ENCODE data around the gene CSRNP3.

The CSRNP3 gene

GRCh38 chr2:165472922-165473321 lies 3.4 kb downstream of the CSRNP3 start:
- DNase-seq = no peak

GRCh38 chr2:165474619-165475276 lies 5.2 kb downstream of the CSRNP3 start:
- DNase-seq = no peak

- DNase-seq = no peak
Measured at GRCh38 chr2:165475277-165476004, 5.9 kb downstream of the CSRNP3 start.

- no peak for DNase-seq
Measured at GRCh38 chr2:165479856-165480255, 10.4 kb downstream of the CSRNP3 start.

- no peak for DNase-seq
Measured at GRCh38 chr2:165494573-165494972, 25.1 kb downstream of the CSRNP3 start.

- no peak for DNase-seq
Measured at GRCh38 chr2:165497659-165498317, 28.3 kb downstream of the CSRNP3 start.

GRCh38 chr2:165499131-165499530 lies 29.6 kb downstream of the CSRNP3 start:
- DNase-seq = no peak

GRCh38 chr2:165500001-165500400 lies 30.5 kb downstream of the CSRNP3 start:
- no peak for DNase-seq

- no peak for DNase-seq
Measured at GRCh38 chr2:165500816-165501215, 31.3 kb downstream of the CSRNP3 start.

GRCh38 chr2:165505514-165505913 lies 36.0 kb downstream of the CSRNP3 start:
- no peak for DNase-seq

- DNase-seq = no peak
Measured at GRCh38 chr2:165508927-165509326, 39.4 kb downstream of the CSRNP3 start.

- DNase-seq = no peak
Measured at GRCh38 chr2:165513479-165513878, 44.0 kb downstream of the CSRNP3 start.

- no peak for DNase-seq
Measured at GRCh38 chr2:165518611-165519010, 49.1 kb downstream of the CSRNP3 start.

GRCh38 chr2:165522719-165523118 lies 53.2 kb downstream of the CSRNP3 start:
- no peak for DNase-seq

- no peak for DNase-seq
Measured at GRCh38 chr2:165524720-165525119, 55.2 kb downstream of the CSRNP3 start.

GRCh38 chr2:165528691-165529090 lies 59.2 kb downstream of the CSRNP3 start:
- no peak for DNase-seq

- no peak for DNase-seq
Measured at GRCh38 chr2:165529130-165529529, 59.6 kb downstream of the CSRNP3 start.

GRCh38 chr2:165533331-165533730 lies 63.8 kb downstream of the CSRNP3 start:
- no peak for DNase-seq

- DNase-seq = no peak
Measured at GRCh38 chr2:165535471-165535870, 66.0 kb downstream of the CSRNP3 start.

GRCh38 chr2:165536851-165537499 lies 67.5 kb downstream of the CSRNP3 start:
- DNase-seq = no peak

- DNase-seq = no peak
Measured at GRCh38 chr2:165539985-165540384, 70.5 kb downstream of the CSRNP3 start.

GRCh38 chr2:165544897-165545296 lies 75.4 kb downstream of the CSRNP3 start:
- no peak for DNase-seq

- no peak for DNase-seq
Measured at GRCh38 chr2:165547900-165548299, 78.4 kb downstream of the CSRNP3 start.

All from T-helper 1 cell (primary cell).